CD4-positive, CD25-positive, alpha-beta regulatory T cell (primary cell): ENCODE data around the gene RPL39L. TPM values are rescaled to one million over a fixed set of nuclear protein-coding genes. Genes with fewer than 3 reads are reported as not detected.

Source experiments
- ATAC-seq, 2 donors: fragments of 150-1000 bp; cut with Tn5 transposase; one replicate each; pipeline ENCODE4 v1.10.0; 2021; ENCODE audit warnings: low read depth in 2 of 2, moderate number of reproducible peaks in 2 of 2, moderate library complexity in 1 of 2
- DNase-seq, 3 donors: peaks; one replicate each; pipeline versions ENCODE4 v3.0.0 to v3.0.0-alpha.2; 2012 to 2022; ENCODE audit warnings: mixed read lengths in 1 of 3
- H3K27ac ChIP-seq: one replicate; pipeline ENCODE4 v1.7.0; 2013; ENCODE audit warnings: mild to moderate bottlenecking, low read length; ENCODE audit not compliant: insufficient read depth, poor library complexity, severe bottlenecking
- H3K27me3 ChIP-seq: one replicate; pipeline ENCODE4 v1.7.0; 2013; ENCODE audit warnings: low read length; ENCODE audit not compliant: control insufficient read depth, insufficient read depth
- H3K36me3 ChIP-seq: one replicate; pipeline ENCODE4 v1.7.0; 2013; ENCODE audit warnings: mild to moderate bottlenecking, low read length, moderate library complexity; ENCODE audit not compliant: control insufficient read depth, insufficient read depth
- H3K4me1 ChIP-seq: 2 replicates; pipeline ENCODE4 v1.7.0; 2013; ENCODE audit warnings: mild to moderate bottlenecking, low read length; ENCODE audit not compliant: insufficient read depth, control insufficient read depth, poor library complexity, severe bottlenecking
- H3K4me3 ChIP-seq: one replicate; pipeline ENCODE4 v1.7.0; 2013; ENCODE audit warnings: low read depth, mild to moderate bottlenecking, low read length, moderate library complexity
- H3K9me3 ChIP-seq, 2 experiments: 1 replicate in 1 of 2; 2 replicates in 1 of 2; pipeline ENCODE4 v1.7.0; 2013; ENCODE audit warnings: low read length in 2 of 2, mild to moderate bottlenecking in 1 of 2, moderate library complexity in 1 of 2; ENCODE audit not compliant: control insufficient read depth in 2 of 2
- H3K27ac Mint-ChIP-seq, 3 donors: one replicate each; pipeline ENCODE4 v1.8.0; 2020 to 2022; ENCODE audit warnings: mild to moderate bottlenecking in 3 of 3, mixed read lengths in 3 of 3, moderate library complexity in 2 of 3
- H3K27me3 Mint-ChIP-seq: one replicate; pipeline ENCODE4 v1.8.0; 2022; ENCODE audit warnings: mild to moderate bottlenecking, mixed read lengths
- H3K36me3 Mint-ChIP-seq: one replicate; pipeline ENCODE4 v1.8.0; 2020; ENCODE audit warnings: mixed read lengths
- H3K4me1 Mint-ChIP-seq, 4 donors: one replicate each; pipeline ENCODE4 v1.8.0; 2020 to 2022; ENCODE audit warnings: mixed read lengths in 4 of 4, mild to moderate bottlenecking in 1 of 4
- H3K4me3 Mint-ChIP-seq, 4 donors: one replicate each; pipeline ENCODE4 v1.8.0; 2020 to 2022; ENCODE audit warnings: mild to moderate bottlenecking in 4 of 4, mixed read lengths in 4 of 4, moderate library complexity in 3 of 4
- H3K9me3 Mint-ChIP-seq, 7 donors: one replicate each; pipeline ENCODE4 v1.8.0; 2020 to 2022; ENCODE audit warnings: mixed read lengths in 7 of 7, mild to moderate bottlenecking in 3 of 7, moderate library complexity in 2 of 7
- polyA plus RNA-seq, 4 donors: library from polyadenylated mRNA; unstranded; fragments of 300-500 nt; fragmentation: Illumina TruSeq; gene quantifications; one replicate each; pipeline ENCODE4 v1.2.3, GENCODE V29; 2021
- total RNA-seq: library from RNA; stranded (reverse); gene quantifications from one replicate; pipeline ENCODE4 v1.2.3, GENCODE V29; 2022

The RPL39L gene
- 4.2 TPM for total RNA-seq
- 10 to 100 TPM; 23.2 to 43.7 (median 29.8) TPM for polyA plus RNA-seq

GRCh38 chr3:187139126-187139894, at the start of gene RPL39L:
Gene RPL39L, minus strand, starts transcription at chr3:187139496. Its CDS starts 18,196 bp downstream, at chr3:187121300.
- Histone ChIP-seq H3K36me3 (no peaks in the 10 kb centered on the region), H3K27ac (peak within 1 kb of the TSS; percentile 89), H3K4me1 (peaks cover 17% of the 10 kb centered on the region), H3K4me3 (peak within 1 kb of the TSS; percentile 77), H3K27me3 (no peaks in the 10 kb centered on the region), H3K9me3 (peaks cover 2 to 3% of the 10 kb centered on the region in 2 experiments)
- Mint-ChIP-seq H3K9me3 (peaks cover 0 to 12% (median 6%) of the 10 kb centered on the region in 7 donors), H3K4me1 (peaks cover 11 to 37% (median 22%) of the 10 kb centered on the region in 4 donors), H3K27me3 (peaks cover 10% of the 10 kb centered on the region), H3K27ac (peak within 1 kb of the TSS; percentile 88 to 98 (median 93)), H3K36me3 (peaks cover 13% of the 10 kb centered on the region), H3K4me3 (peak within 1 kb of the TSS; percentile 85 to 96 (median 92))
- DNase-seq = peak; percentile 85 to 97 (median 93)
- peak; percentile 96 to 97 for ATAC-seq

- no peaks in the 10 kb centered on the region for H3K36me3 ChIP-seq
- no peaks in the 10 kb centered on the region for H3K36me3 Mint-ChIP-seq
- peaks cover 13% of the 10 kb centered on the region for H3K27me3 ChIP-seq
- H3K27ac ChIP-seq = no peak overlapping the region
- H3K4me1 Mint-ChIP-seq = no peaks in the 10 kb centered on the region
- no peaks in the 10 kb centered on the region for H3K4me1 ChIP-seq
- H3K27me3 Mint-ChIP-seq = peaks cover 52% of the 10 kb centered on the region
- no peak for ATAC-seq
- H3K9me3 ChIP-seq = no peaks in the 10 kb centered on the region
- H3K27ac Mint-ChIP-seq = no peak overlapping the region
- no peak for DNase-seq
- peaks cover 0 to 6% (median 0%) of the 10 kb centered on the region in 7 donors for H3K9me3 Mint-ChIP-seq
- no peak overlapping the region for H3K4me3 Mint-ChIP-seq
- H3K4me3 ChIP-seq = no peak overlapping the region
Observed at GRCh38 chr3:187188931-187189330, 49.6 kb upstream of the RPL39L start.

GRCh38 chr3:187186801-187187421, 47.6 kb upstream of the RPL39L start:
- Mint-ChIP-seq H3K4me3 (no peak overlapping the region), H3K27me3 (peaks cover 49% of the 10 kb centered on the region), H3K27ac (no peak overlapping the region), H3K36me3 (no peaks in the 10 kb centered on the region), H3K9me3 (peaks cover 0 to 4% (median 0%) of the 10 kb centered on the region in 7 donors), H3K4me1 (no peaks in the 10 kb centered on the region)
- H3K27me3 ChIP-seq = peaks cover 11% of the 10 kb centered on the region
- no peaks in the 10 kb centered on the region for H3K9me3 ChIP-seq
- no peaks in the 10 kb centered on the region for H3K4me1 ChIP-seq
- no peak for ATAC-seq
- no peak overlapping the region for H3K4me3 ChIP-seq
- no peak for DNase-seq
- H3K36me3 ChIP-seq = no peaks in the 10 kb centered on the region
- H3K27ac ChIP-seq = no peak overlapping the region

DNA sequence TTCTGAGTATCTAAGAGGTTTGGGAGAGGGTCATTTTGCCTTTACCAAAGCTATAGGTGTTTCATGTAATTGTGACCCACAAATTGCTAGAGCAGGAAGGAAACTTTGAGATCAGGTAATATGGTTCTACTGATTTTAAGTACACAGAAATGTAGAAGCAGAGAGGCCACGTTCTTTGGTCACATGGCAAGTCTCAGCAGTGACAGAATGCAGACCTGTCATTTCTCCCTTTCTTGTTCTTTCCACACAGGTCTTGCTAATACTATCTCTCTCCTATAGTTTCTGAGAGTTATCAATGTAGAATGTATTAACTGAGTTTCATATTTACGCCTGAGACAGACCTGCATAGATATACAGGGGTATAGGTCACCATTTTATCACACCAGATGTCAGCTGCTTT, 47.1 kb upstream of the RPL39L start:
- Mint-ChIP-seq H3K9me3 (peaks cover 0 to 4% (median 0%) of the 10 kb centered on the region in 7 donors), H3K27ac (no peak overlapping the region), H3K36me3 (no peaks in the 10 kb centered on the region), H3K4me3 (no peak overlapping the region), H3K27me3 (peaks cover 44% of the 10 kb centered on the region), H3K4me1 (no peaks in the 10 kb centered on the region)
- Histone ChIP-seq H3K9me3 (no peaks in the 10 kb centered on the region), H3K27me3 (peaks cover 10% of the 10 kb centered on the region), H3K36me3 (no peaks in the 10 kb centered on the region), H3K27ac (no peak overlapping the region), H3K4me1 (no peaks in the 10 kb centered on the region), H3K4me3 (no peak overlapping the region)
- DNase-seq = no peak
- ATAC-seq = no peak

DNA sequence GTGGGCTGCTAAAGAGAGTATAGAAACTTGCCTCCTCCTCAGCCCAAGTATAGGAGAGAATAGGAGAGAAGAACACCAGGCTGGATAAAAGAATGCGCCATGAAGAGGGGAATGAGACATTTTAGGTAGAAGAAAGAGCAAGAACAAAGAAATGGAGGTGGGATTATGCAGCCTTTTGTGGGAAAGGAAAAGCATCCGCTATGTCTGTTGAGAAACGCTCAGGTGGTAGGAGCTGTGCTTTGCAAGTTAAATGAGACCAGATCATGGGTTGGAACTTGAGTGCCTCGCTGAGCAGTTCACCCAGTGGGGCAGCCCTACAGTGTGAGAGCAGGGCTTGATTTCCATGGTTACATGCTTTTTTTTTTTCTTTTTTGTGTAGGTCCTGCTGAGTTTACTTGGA, 46.5 kb upstream of the RPL39L start:
- Mint-ChIP-seq H3K27ac (no peak overlapping the region), H3K4me3 (no peak overlapping the region), H3K9me3 (peaks cover 0 to 4% (median 0%) of the 10 kb centered on the region in 7 donors), H3K4me1 (no peaks in the 10 kb centered on the region), H3K36me3 (no peaks in the 10 kb centered on the region), H3K27me3 (peaks cover 38% of the 10 kb centered on the region)
- no peaks in the 10 kb centered on the region for H3K9me3 ChIP-seq
- H3K4me3 ChIP-seq = no peak overlapping the region
- peaks cover 7% of the 10 kb centered on the region for H3K27me3 ChIP-seq
- no peaks in the 10 kb centered on the region for H3K4me1 ChIP-seq
- DNase-seq = no peak
- no peak overlapping the region for H3K27ac ChIP-seq
- no peaks in the 10 kb centered on the region for H3K36me3 ChIP-seq
- ATAC-seq = no peak

- H3K4me1 Mint-ChIP-seq = no peaks in the 10 kb centered on the region
- H3K27me3 Mint-ChIP-seq = peaks cover 32% of the 10 kb centered on the region
- H3K36me3 Mint-ChIP-seq = no peaks in the 10 kb centered on the region
- Histone ChIP-seq H3K27me3 (peaks cover 4% of the 10 kb centered on the region), H3K36me3 (no peaks in the 10 kb centered on the region), H3K4me1 (no peaks in the 10 kb centered on the region), H3K9me3 (no peaks in the 10 kb centered on the region), H3K27ac (no peak overlapping the region), H3K4me3 (no peak overlapping the region)
- H3K27ac Mint-ChIP-seq = no peak overlapping the region
- peaks cover 0 to 4% (median 0%) of the 10 kb centered on the region in 7 donors for H3K9me3 Mint-ChIP-seq
- ATAC-seq = no peak
- no peak overlapping the region for H3K4me3 Mint-ChIP-seq
- no peak for DNase-seq
Observed at GRCh38 chr3:187183903-187184302, 44.6 kb upstream of the RPL39L start.

DNA sequence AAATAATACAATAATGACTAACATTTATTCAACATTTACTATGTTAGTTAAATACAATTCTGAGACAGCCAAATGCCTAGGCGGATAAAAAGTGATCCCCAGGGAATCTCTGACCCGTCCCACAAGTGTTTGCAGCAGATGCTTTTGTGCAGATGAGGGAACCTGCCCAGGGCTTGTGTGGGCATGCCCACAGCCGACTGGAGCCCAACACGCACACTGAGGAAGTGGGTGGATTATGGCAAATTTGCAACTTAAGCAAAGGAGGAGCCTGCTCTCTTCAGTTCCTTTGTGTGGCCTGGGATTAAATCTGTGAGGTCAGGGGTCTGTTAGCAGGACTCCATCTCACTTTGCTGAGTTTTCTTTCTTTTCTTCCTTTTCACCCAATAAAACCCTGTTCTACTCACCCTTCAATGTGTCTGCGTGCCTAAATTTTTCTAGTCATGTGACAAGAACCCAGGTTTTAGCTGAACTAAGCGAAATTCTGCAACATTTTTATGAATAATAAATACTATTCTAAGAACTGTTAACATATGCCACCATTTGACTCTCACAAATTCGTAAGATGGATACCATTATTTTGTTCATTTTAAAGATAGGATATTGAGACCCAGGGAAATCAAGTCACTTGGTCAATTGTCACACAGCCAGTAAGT, 44.0 kb upstream of the RPL39L start:
- H3K9me3 ChIP-seq = no peaks in the 10 kb centered on the region
- peaks cover 0 to 4% (median 0%) of the 10 kb centered on the region in 7 donors for H3K9me3 Mint-ChIP-seq
- ATAC-seq (no peak), DNase-seq (peak in 1 of 3 donors; percentile 49)
- H3K4me3 ChIP-seq = no peak overlapping the region
- peaks cover 30% of the 10 kb centered on the region for H3K27me3 Mint-ChIP-seq
- no peak overlapping the region for H3K27ac Mint-ChIP-seq
- peaks cover 4% of the 10 kb centered on the region for H3K27me3 ChIP-seq
- H3K4me1 Mint-ChIP-seq = no peaks in the 10 kb centered on the region
- no peaks in the 10 kb centered on the region for H3K36me3 ChIP-seq
- H3K4me1 ChIP-seq = no peaks in the 10 kb centered on the region
- no peak overlapping the region for H3K4me3 Mint-ChIP-seq
- H3K36me3 Mint-ChIP-seq = no peaks in the 10 kb centered on the region
- H3K27ac ChIP-seq = no peak overlapping the region
